Mesenchymal stem cell (in vitro differentiated cells and primary cell): ENCODE measurements around the gene ELMO1.
A peak's percentile ranks its signal among the peaks of the same experiment; 100 is the strongest.

Source experiments
- DNase-seq: peaks from one replicate; pipeline ENCODE4 v3.0.0-alpha.2; 2013
- H2AFZ ChIP-seq: one replicate; pipeline ENCODE4 v1.6.1; 2013; ENCODE audit warnings: low read depth, mild to moderate bottlenecking, control low read depth, inconsistent platforms, low read length, moderate library complexity
- H2AK5ac ChIP-seq: 2 replicates; pipeline ENCODE4 v1.6.1; 2013; ENCODE audit warnings: low read length, moderate library complexity, mild to moderate bottlenecking, inconsistent platforms; ENCODE audit not compliant: severe bottlenecking
- H2BK120ac ChIP-seq: one replicate; pipeline ENCODE4 v1.6.1; 2013; ENCODE audit warnings: low read depth, mild to moderate bottlenecking, inconsistent platforms, low read length, moderate library complexity
- H2BK12ac ChIP-seq, 2 experiments: one replicate each; pipeline ENCODE4 v1.6.1; 2013; ENCODE audit warnings: inconsistent platforms in 2 of 2, low read length in 2 of 2, mild to moderate bottlenecking in 2 of 2, moderate library complexity in 2 of 2, control low read depth in 1 of 2
- H2BK15ac ChIP-seq: one replicate; pipeline ENCODE4 v1.6.1; 2013; ENCODE audit warnings: mild to moderate bottlenecking, low read depth, inconsistent platforms; ENCODE audit not compliant: poor library complexity, severe bottlenecking
- H2BK5ac ChIP-seq: 2 replicates; pipeline ENCODE4 v1.6.1; 2013; ENCODE audit warnings: low read depth, mild to moderate bottlenecking, low read length, control low read depth, inconsistent platforms; ENCODE audit not compliant: poor library complexity, severe bottlenecking
- H3K14ac ChIP-seq, 2 experiments: one replicate each; pipeline ENCODE4 v1.6.1; 2013; ENCODE audit warnings: inconsistent platforms in 2 of 2, low read length in 2 of 2, control low read depth in 1 of 2, mild to moderate bottlenecking in 1 of 2, moderate library complexity in 1 of 2
- H3K18ac ChIP-seq, 2 experiments: one replicate each; pipeline ENCODE4 v1.6.1; 2013; ENCODE audit warnings: inconsistent platforms in 2 of 2, low read length in 2 of 2, control low read depth in 1 of 2, low read depth in 1 of 2, mild to moderate bottlenecking in 1 of 2
- H3K23ac ChIP-seq, 2 experiments: one replicate each; pipeline ENCODE4 v1.6.1; 2013; ENCODE audit warnings: inconsistent platforms in 2 of 2, low read length in 2 of 2, mild to moderate bottlenecking in 2 of 2, moderate library complexity in 2 of 2, control low read depth in 1 of 2
- H3K27ac ChIP-seq: 2 replicates; pipeline ENCODE4 v1.5.1; 2013; ENCODE audit warnings: mild to moderate bottlenecking, moderate library complexity, low read length, control low read depth, inconsistent platforms; ENCODE audit not compliant: poor library complexity, severe bottlenecking
- H3K27me3 ChIP-seq, 2 experiments: 2 replicates each; pipeline versions ENCODE4 v1.6.1 to v1.7.0; 2013; ENCODE audit warnings: low read length in 2 of 2, mild to moderate bottlenecking in 2 of 2, moderate library complexity in 2 of 2, control low read depth in 1 of 2, inconsistent platforms in 1 of 2; ENCODE audit not compliant: control insufficient read depth in 1 of 2, insufficient read depth in 1 of 2
- H3K36me3 ChIP-seq, 2 experiments: 2 replicates each; pipeline versions ENCODE4 v1.6.1 to v1.7.0; 2013; ENCODE audit warnings: low read length in 2 of 2, control low read depth in 1 of 2, inconsistent platforms in 1 of 2, low read depth in 1 of 2, mild to moderate bottlenecking in 1 of 2; ENCODE audit not compliant: insufficient read depth in 2 of 2, control insufficient read depth in 1 of 2
- H3K4ac ChIP-seq, 2 experiments: one replicate each; pipeline ENCODE4 v1.6.1; 2013; ENCODE audit warnings: inconsistent platforms in 2 of 2, low read length in 2 of 2, mild to moderate bottlenecking in 2 of 2, moderate library complexity in 2 of 2, control low read depth in 1 of 2, low read depth in 1 of 2
- H3K4me1 ChIP-seq: 2 replicates; pipeline ENCODE4 v1.6.1; 2013; ENCODE audit warnings: low read depth, low read length, control low read depth; ENCODE audit not compliant: control insufficient read depth, insufficient read depth
- H3K4me2 ChIP-seq: 2 replicates; pipeline ENCODE4 v1.6.1; 2013; ENCODE audit warnings: low read length, mild to moderate bottlenecking, inconsistent platforms; ENCODE audit not compliant: poor library complexity, severe bottlenecking
- H3K4me3 ChIP-seq, 2 experiments: 2 replicates each; pipeline versions ENCODE4 v1.5.1 to v1.7.0; 2013; ENCODE audit warnings: low read length in 2 of 2, mild to moderate bottlenecking in 2 of 2, control low read depth in 1 of 2, low read depth in 1 of 2; ENCODE audit not compliant: insufficient read depth in 1 of 2
- H3K79me1 ChIP-seq: replicated peaks from 2 replicates; pipeline ENCODE4 v1.6.1; 2013; ENCODE audit warnings: mild to moderate bottlenecking, control low read depth, low read length, inconsistent platforms; ENCODE audit not compliant: poor library complexity, severe bottlenecking
- H3K9ac ChIP-seq: 2 replicates; pipeline ENCODE4 v1.7.0; 2013; ENCODE audit warnings: mild to moderate bottlenecking, low read length, moderate library complexity
- H3K9me3 ChIP-seq: 2 replicates; pipeline ENCODE4 v1.7.0; 2013; ENCODE audit warnings: mild to moderate bottlenecking, low read length; ENCODE audit not compliant: control insufficient read depth
- H4K8ac ChIP-seq: one replicate; pipeline ENCODE4 v1.6.1; 2013; ENCODE audit warnings: inconsistent platforms, mild to moderate bottlenecking, low read length, moderate library complexity
- H4K91ac ChIP-seq: one replicate; pipeline ENCODE4 v1.6.1; 2013; ENCODE audit warnings: mild to moderate bottlenecking, low read length, inconsistent platforms
- WGBS: methylation state at CpG from one replicate; pipeline ENCODE4 v1.1.7; 2013; ENCODE audit warnings: mixed read lengths; 5-methylcytosine and 5-hydroxymethylcytosine counted together

Gene ELMO1

DNA sequence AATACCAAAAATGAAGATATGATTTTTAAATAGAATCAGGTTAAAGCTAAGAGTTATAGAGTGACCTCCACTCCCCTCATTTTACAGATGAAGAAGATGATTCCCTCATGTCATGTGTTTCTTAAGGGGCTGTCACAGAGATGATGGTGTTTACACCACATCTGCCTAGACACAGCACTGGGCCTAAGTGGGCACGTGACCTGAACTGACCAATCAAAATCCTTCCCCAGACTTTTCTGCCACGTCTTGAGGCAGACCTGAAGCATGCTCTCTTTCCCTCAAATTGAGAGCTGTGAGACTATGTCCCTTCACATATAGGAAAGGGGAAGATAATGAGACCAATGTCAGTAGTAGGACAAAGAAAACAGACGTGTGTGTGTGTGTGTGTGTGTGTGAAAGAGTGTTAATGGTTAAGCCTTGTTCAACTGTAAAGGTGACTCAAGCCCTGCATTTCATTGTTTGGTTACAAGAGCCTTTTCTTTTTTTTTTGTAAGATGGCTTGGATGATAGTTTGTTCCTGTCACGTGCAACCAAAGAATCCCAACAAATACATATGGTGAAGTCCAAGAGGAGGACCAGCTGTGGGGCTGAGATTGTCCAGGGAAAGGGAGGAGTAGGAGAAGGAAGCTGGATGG is 551.6 kb downstream of the ELMO1 start:
- Histone ChIP-seq H3K27me3 (no peaks in the 10 kb centered on the region), H3K4me1 (no peaks in the 10 kb centered on the region), H2AFZ (no peak overlapping the region), H4K8ac (no peak overlapping the region), H3K9me3 (peaks cover 3% of the 10 kb centered on the region), H2BK15ac (no peak overlapping the region), H3K9ac (no peak overlapping the region), H3K18ac (no peak overlapping the region), H2AK5ac (no peak overlapping the region), H3K4me3 (no peak overlapping the region), H3K4me2 (no peak overlapping the region), H4K91ac (no peak overlapping the region), H2BK12ac (no peak overlapping the region), H2BK120ac (no peak overlapping the region), H3K79me1 (no peaks in the 10 kb centered on the region), H3K36me3 (no peaks in the 10 kb centered on the region), H3K4ac (no peak overlapping the region), H3K27ac (no peak overlapping the region), H2BK5ac (no peak overlapping the region), H3K23ac (no peak overlapping the region), H3K14ac (no peak overlapping the region)
- WGBS: 66% methylated on average over 4 of the region's 4 CpGs
- DNase-seq: no peak

DNA sequence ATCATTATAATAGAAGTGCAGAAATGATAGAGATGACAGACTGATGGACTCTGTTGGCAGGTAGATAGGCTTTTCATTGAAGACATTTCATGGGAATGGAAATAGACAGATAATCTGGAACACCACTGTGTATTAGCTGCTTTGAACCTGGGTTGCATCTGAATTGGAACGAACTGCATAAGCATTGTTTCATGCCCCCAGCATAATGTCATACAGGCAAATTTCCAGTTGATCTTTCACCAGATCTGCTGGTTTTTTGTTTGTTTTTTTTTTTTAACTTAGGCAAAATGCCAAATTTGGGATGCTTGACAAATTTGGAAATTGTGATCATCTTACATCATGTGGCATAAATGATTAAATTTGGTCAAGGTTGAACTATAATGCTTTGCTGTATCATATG is 552.2 kb downstream of the ELMO1 start:
- Histone ChIP-seq H2BK15ac (no peak overlapping the region), H3K36me3 (no peaks in the 10 kb centered on the region), H3K4me2 (no peak overlapping the region), H3K27me3 (no peaks in the 10 kb centered on the region), H3K9me3 (peaks cover 3% of the 10 kb centered on the region), H2BK5ac (no peak overlapping the region), H2AK5ac (no peak overlapping the region), H3K14ac (no peak overlapping the region), H3K9ac (no peak overlapping the region), H4K8ac (no peak overlapping the region), H3K18ac (no peak overlapping the region), H3K4ac (no peak overlapping the region), H2BK120ac (no peak overlapping the region), H3K23ac (no peak overlapping the region), H2AFZ (no peak overlapping the region), H3K27ac (no peak overlapping the region), H2BK12ac (no peak overlapping the region), H3K4me3 (no peak overlapping the region), H4K91ac (no peak overlapping the region), H3K4me1 (no peaks in the 10 kb centered on the region), H3K79me1 (no peaks in the 10 kb centered on the region)
- WGBS: 100% methylated on average over 1 of the region's 1 CpG
- no peak for DNase-seq

DNA sequence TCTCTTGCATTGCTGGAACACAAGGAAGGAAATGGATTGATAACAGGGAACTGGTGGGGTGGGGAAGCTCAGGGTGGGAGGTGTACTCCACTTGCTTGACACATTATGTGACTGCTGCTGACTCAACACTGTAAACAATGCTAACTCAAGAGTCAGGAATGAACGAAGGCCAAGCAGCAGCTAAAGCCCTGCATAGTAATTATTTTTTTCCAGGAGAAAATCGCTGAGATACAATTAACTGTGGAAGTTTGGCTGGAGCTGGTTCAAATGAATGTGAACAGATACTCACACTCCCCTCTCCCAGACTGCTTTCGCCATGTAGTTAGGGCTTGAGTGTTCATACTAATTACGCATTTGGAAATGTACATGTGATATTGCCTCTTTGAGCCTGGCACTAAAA is 553.5 kb downstream of the ELMO1 start:
- H3K27me3 ChIP-seq: no peaks in the 10 kb centered on the region
- 35% methylated on average over 2 of the region's 4 CpGs for WGBS
- no peak overlapping the region for H3K4me2 ChIP-seq

DNA sequence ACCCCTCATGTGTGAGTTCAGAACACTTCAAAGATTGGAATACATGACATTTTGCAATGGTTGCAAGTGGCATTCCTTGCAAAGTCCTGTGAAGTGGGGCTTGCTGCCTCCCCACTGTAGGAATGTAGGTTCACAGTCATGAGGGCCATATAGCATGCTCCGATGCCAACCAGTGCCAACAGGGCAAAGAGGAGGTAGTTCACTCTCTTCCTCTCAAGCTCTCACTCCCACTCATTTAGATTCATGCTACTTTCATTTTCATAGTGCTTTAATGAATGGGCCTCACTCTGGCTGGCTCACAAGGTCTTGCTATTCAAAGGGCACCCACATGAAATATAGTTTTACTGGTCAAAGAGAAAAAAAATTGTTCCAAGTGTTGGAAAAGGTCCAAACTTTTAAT is 554.5 kb downstream of the ELMO1 start:
- Histone ChIP-seq H3K23ac (no peak overlapping the region), H4K8ac (no peak overlapping the region), H2AK5ac (no peak overlapping the region), H3K4me3 (no peak overlapping the region), H3K4ac (no peak overlapping the region), H2BK12ac (no peak overlapping the region), H3K9me3 (no peaks in the 10 kb centered on the region), H2BK120ac (no peak overlapping the region), H3K4me2 (no peak overlapping the region), H3K9ac (no peak overlapping the region), H3K4me1 (no peaks in the 10 kb centered on the region), H2AFZ (no peak overlapping the region), H3K36me3 (no peaks in the 10 kb centered on the region), H3K79me1 (no peaks in the 10 kb centered on the region), H4K91ac (no peak overlapping the region), H3K18ac (no peak overlapping the region), H3K27ac (no peak overlapping the region), H2BK5ac (no peak overlapping the region), H3K14ac (no peak overlapping the region), H2BK15ac (no peak overlapping the region), H3K27me3 (no peaks in the 10 kb centered on the region)
- DNase-seq: no peak
- WGBS: 73% methylated on average over 1 of the region's 1 CpG

More for the DNA sequence above, 553.5 kb downstream of the ELMO1 start:
- Histone ChIP-seq H2BK120ac (no peak overlapping the region), H3K36me3 (no peaks in the 10 kb centered on the region), H3K27ac (no peak overlapping the region), H3K4me3 (no peak overlapping the region), H2AFZ (no peak overlapping the region), H2AK5ac (no peak overlapping the region), H3K14ac (no peak overlapping the region), H4K91ac (no peak overlapping the region), H2BK5ac (no peak overlapping the region), H3K23ac (no peak overlapping the region), H3K4ac (no peak overlapping the region), H3K9ac (no peak overlapping the region), H3K4me1 (no peaks in the 10 kb centered on the region), H2BK15ac (no peak overlapping the region), H3K9me3 (peaks cover 3% of the 10 kb centered on the region), H4K8ac (no peak overlapping the region), H2BK12ac (no peak overlapping the region), H3K79me1 (no peaks in the 10 kb centered on the region), H3K18ac (no peak overlapping the region)
- peak; percentile 13 for DNase-seq
